Testis (tissue), 3 donors: ENCODE data around the gene IGSF9B. TPM values are rescaled to one million over a fixed set of nuclear protein-coding genes. Genes with fewer than 3 reads are reported as not detected.

Source experiments
- DNase-seq: peaks from one replicate; pipeline ENCODE4 v3.0.0-alpha.2; 2019
- H3K27ac ChIP-seq, 2 donors: fragments of 200-600 bp; sonication (generic); one replicate each; pipeline ENCODE4 v1.5.1; 2019
- H3K27me3 ChIP-seq: fragments of 200-600 bp; sonication (generic); one replicate; pipeline ENCODE4 v1.5.1; 2019
- H3K36me3 ChIP-seq: fragments of 200-600 bp; sonication (generic); one replicate; pipeline ENCODE4 v1.5.1; 2017; ENCODE audit warnings: low read depth; ENCODE audit errors: missing control alignments
- H3K4me1 ChIP-seq: fragments of 200-600 bp; sonication (generic); one replicate; pipeline ENCODE4 v1.5.1; 2019
- H3K4me3 ChIP-seq, 2 donors: fragments of 200-600 bp; sonication (generic); one replicate each; pipeline ENCODE4 v1.5.1; 2017 to 2019
- H3K9me3 ChIP-seq: fragments of 200-600 bp; sonication (generic); one replicate; pipeline ENCODE4 v1.5.1; 2017
- POLR2A ChIP-seq: fragments of 450-650 bp; IDR thresholded peaks from one replicate; pipeline ENCODE4 v1.6.1; 2017; ENCODE audit warnings: antibody characterized with exemption, mild to moderate bottlenecking, moderate library complexity
- whole genome bisulfite sequencing, 2 donors: methylation state at CpG; one replicate each; pipeline ENCODE4 v1.1.5; 2018; 5-methylcytosine and 5-hydroxymethylcytosine counted together
- intact Hi-C: fragments of 100-400 bp; cut with DNase I; formaldehyde crosslinking; loops from one replicate; pipeline ENCODE4 v1.15.1; 2023; ENCODE audit warnings: low total_unique reads
- polyA plus RNA-seq: library from polyadenylated mRNA; stranded (reverse); fragments of 350-450 nt; fragmentation: Illumina TruSeq; extraction: RNeasy Lipid Tissue Mini Kit (QIAGEN cat#74804); gene quantifications from one replicate; pipeline ENCODE4 v1.2.3, GENCODE V29; 2014; ENCODE audit warnings: low read depth, low replicate concordance; ENCODE audit not compliant: insufficient read depth
- total RNA-seq, 2 donors: library from RNA; depleted of rRNA; stranded (reverse); fragments of >200 nt; gene quantifications; one replicate each; pipeline ENCODE4 v1.2.3, GENCODE V29; 2016
- TF ChIP-seq, protein P1 (sequence below), 3 experiments: fragments of 450-650 bp in 2 of 3; fragments of 200-600 bp in 1 of 3; sonication (generic) in 1 of 3; IDR thresholded peaks; one replicate each; pipeline ENCODE4 v1.5.1; 2016 to 2019; ENCODE audit warnings: antibody characterized with exemption in 3 of 3, mild to moderate bottlenecking in 2 of 3, moderate library complexity in 1 of 3

IGSF9B gene
- total and polyA plus RNA-seq, 3 donors from 2014 or later = 16.8 to 119 (median 71.9) TPM

GRCh38 chr11:133937468-133937867, 19.3 kb downstream of the IGSF9B start:
- TF ChIP-seq POLR2A = no peak
- TF ChIP-seq, protein P1, sequence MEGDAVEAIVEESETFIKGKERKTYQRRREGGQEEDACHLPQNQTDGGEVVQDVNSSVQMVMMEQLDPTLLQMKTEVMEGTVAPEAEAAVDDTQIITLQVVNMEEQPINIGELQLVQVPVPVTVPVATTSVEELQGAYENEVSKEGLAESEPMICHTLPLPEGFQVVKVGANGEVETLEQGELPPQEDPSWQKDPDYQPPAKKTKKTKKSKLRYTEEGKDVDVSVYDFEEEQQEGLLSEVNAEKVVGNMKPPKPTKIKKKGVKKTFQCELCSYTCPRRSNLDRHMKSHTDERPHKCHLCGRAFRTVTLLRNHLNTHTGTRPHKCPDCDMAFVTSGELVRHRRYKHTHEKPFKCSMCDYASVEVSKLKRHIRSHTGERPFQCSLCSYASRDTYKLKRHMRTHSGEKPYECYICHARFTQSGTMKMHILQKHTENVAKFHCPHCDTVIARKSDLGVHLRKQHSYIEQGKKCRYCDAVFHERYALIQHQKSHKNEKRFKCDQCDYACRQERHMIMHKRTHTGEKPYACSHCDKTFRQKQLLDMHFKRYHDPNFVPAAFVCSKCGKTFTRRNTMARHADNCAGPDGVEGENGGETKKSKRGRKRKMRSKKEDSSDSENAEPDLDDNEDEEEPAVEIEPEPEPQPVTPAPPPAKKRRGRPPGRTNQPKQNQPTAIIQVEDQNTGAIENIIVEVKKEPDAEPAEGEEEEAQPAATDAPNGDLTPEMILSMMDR (IDR thresholded peaks at IDR 0.05) = no peak
- Histone ChIP-seq H3K4me3 (no peak overlapping the region), H3K27ac (no peak overlapping the region), H3K4me1 (no peaks in the 10 kb centered on the region), H3K9me3 (no peaks in the 10 kb centered on the region), H3K27me3 (no peaks in the 10 kb centered on the region), H3K36me3 (no peaks in the 10 kb centered on the region)
- 92% methylated on average over 7 to 16 of the region's 16 CpGs for WGBS, 2 donors
- DNase-seq = no peak
- intact Hi-C loops = loop anchor here (10.0 kb wide), 1 partner anchor 207 kb away; no protein-coding TSS in a partner anchor

DNA sequence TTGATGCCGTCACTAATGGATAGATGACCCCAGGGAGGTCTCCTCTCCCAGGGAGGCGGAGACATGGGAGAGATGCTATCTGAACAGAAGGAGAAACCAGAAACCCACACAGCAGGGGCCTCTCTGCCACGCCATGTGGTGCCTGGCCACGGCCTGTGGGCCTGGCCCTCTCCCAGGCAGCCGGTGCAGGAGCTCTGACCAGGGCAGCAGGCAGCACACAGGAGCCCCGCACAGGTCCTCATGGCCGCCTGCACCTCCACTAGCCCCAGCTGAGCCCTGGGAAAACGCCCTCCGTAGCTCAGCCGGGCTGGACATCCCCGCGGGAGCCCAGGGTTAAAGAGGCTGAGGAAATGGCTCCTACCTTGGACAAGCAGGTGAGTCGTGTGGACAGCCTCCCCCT, 19.8 kb downstream of the IGSF9B start:
- no peak overlapping the region for H3K27ac ChIP-seq

GRCh38 chr11:133936592-133936991, 20.2 kb downstream of the IGSF9B start:
- Histone ChIP-seq H3K27ac (no peak overlapping the region), H3K9me3 (no peaks in the 10 kb centered on the region), H3K27me3 (no peaks in the 10 kb centered on the region), H3K4me3 (no peak overlapping the region), H3K4me1 (no peaks in the 10 kb centered on the region), H3K36me3 (peaks cover 3% of the 10 kb centered on the region)
- no peak for DNase-seq
- TF ChIP-seq, protein P1 (IDR thresholded peaks at IDR 0.05) = no peak
- no peak for TF ChIP-seq POLR2A
- WGBS, 2 donors = 53 to 75% methylated on average over 3 to 9 of the region's 9 CpGs
- intact Hi-C loops = loop anchor here (10.0 kb wide), 1 partner anchor 208 kb away; no protein-coding TSS in a partner anchor

More for the DNA sequence above, 19.8 kb downstream of the IGSF9B start:
- no peaks in the 10 kb centered on the region for H3K4me1 ChIP-seq
- H3K27me3 ChIP-seq = no peaks in the 10 kb centered on the region
- no peaks in the 10 kb centered on the region for H3K9me3 ChIP-seq
- DNase-seq = no peak
- TF ChIP-seq, protein P1 (IDR thresholded peaks at IDR 0.05) = no peak
- no peak for TF ChIP-seq POLR2A
- 80 to 88% methylated on average over 1 to 13 of the region's 13 CpGs for WGBS, 2 donors
- H3K4me3 ChIP-seq = no peak overlapping the region
- intact Hi-C loops = loop anchor here (10.0 kb wide), 1 partner anchor 208 kb away; no protein-coding TSS in a partner anchor
- peaks cover under 1% of the 10 kb centered on the region for H3K36me3 ChIP-seq

- Histone ChIP-seq H3K36me3 (peaks cover 3% of the 10 kb centered on the region), H3K9me3 (no peaks in the 10 kb centered on the region), H3K4me3 (no peak overlapping the region), H3K27me3 (no peaks in the 10 kb centered on the region), H3K27ac (no peak overlapping the region), H3K4me1 (no peaks in the 10 kb centered on the region)
- DNase-seq = no peak
- no peak for TF ChIP-seq POLR2A
- TF ChIP-seq, protein P1 (IDR thresholded peaks at IDR 0.05) = no peak
- 55 to 75% methylated on average over 9 to 13 of the region's 13 CpGs for WGBS, 2 donors
- intact Hi-C loops = loop anchor here (10.0 kb wide), 1 partner anchor 209 kb away; no protein-coding TSS in a partner anchor
Observed at GRCh38 chr11:133936136-133936535, 20.6 kb downstream of the IGSF9B start.

DNA sequence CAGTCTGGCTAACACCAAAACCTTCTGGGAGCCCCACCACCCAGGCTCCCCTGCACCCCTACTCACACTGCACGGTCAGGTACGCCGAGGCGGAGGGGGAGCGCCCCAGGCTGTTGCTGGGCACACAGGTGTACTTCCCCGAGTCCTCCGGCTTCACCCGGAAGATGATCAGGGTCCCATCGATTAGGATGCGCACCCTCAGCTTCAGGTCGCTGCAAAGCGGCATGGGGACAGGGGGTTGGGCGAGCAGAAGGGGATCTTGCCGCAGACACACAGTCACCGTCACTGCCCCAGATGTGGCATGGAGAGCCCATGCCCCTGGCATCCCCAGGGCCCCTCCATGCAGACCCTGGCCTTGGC, 21.2 kb downstream of the IGSF9B start:
- H3K4me1 ChIP-seq = no peaks in the 10 kb centered on the region
- H3K27ac ChIP-seq = no peak overlapping the region
- H3K4me3 ChIP-seq = no peak overlapping the region
- 83 to 92% methylated on average over 6 to 15 of the region's 15 CpGs for WGBS, 2 donors
- H3K36me3 ChIP-seq = peaks cover 3% of the 10 kb centered on the region
- no peaks in the 10 kb centered on the region for H3K9me3 ChIP-seq
- no peaks in the 10 kb centered on the region for H3K27me3 ChIP-seq
- DNase-seq = no peak
- intact Hi-C loops = loop anchor here (10.0 kb wide), 1 partner anchor 209 kb away; no protein-coding TSS in a partner anchor
- no peak for TF ChIP-seq POLR2A
- TF ChIP-seq, protein P1 (IDR thresholded peaks at IDR 0.05) = no peak
